Activated T-cell treated with anti-CD3 and anti-CD28 coated beads, Interleukin-2, amount 50 U/mL, for 4 hours (primary cell): ENCODE results near the gene HYAL3. TPM values are rescaled to one million over a fixed set of nuclear protein-coding genes. Genes with fewer than 3 reads are reported as not detected.

ENCODE experiments used
- ATAC-seq, 2 donors: fragments of 200-7000 bp; cut with Tn5 transposase; one replicate each; pipeline ENCODE4 v1.10.0; 2021
- DNase-seq: peaks from one replicate; pipeline ENCODE4 v3.0.0-alpha.2; 2020
- H3K27me3 Mint-ChIP-seq: one replicate; pipeline ENCODE4 v1.8.0; 2021; ENCODE audit warnings: low read depth, mixed read lengths
- H3K36me3 Mint-ChIP-seq: one replicate; pipeline ENCODE4 v1.8.0; 2022; ENCODE audit warnings: mixed read lengths; ENCODE audit not compliant: insufficient read depth
- H3K4me1 Mint-ChIP-seq: one replicate; pipeline ENCODE4 v1.8.0; 2021; ENCODE audit warnings: low read depth, mixed read lengths
- H3K4me3 Mint-ChIP-seq: one replicate; pipeline ENCODE4 v1.8.0; 2021; ENCODE audit warnings: mild to moderate bottlenecking, moderate library complexity, mixed read lengths
- H3K9me3 Mint-ChIP-seq: one replicate; pipeline ENCODE4 v1.8.0; 2021; ENCODE audit warnings: mixed read lengths
- total RNA-seq, 3 donors: library from RNA; stranded (reverse); gene quantifications; one replicate each; pipeline ENCODE4 v1.2.1, GENCODE V29; 2021

The HYAL3 gene
- total RNA-seq, 3 donors from 2014 or later, result 4.9 to 10.3 (median 7.2) TPM

DNA sequence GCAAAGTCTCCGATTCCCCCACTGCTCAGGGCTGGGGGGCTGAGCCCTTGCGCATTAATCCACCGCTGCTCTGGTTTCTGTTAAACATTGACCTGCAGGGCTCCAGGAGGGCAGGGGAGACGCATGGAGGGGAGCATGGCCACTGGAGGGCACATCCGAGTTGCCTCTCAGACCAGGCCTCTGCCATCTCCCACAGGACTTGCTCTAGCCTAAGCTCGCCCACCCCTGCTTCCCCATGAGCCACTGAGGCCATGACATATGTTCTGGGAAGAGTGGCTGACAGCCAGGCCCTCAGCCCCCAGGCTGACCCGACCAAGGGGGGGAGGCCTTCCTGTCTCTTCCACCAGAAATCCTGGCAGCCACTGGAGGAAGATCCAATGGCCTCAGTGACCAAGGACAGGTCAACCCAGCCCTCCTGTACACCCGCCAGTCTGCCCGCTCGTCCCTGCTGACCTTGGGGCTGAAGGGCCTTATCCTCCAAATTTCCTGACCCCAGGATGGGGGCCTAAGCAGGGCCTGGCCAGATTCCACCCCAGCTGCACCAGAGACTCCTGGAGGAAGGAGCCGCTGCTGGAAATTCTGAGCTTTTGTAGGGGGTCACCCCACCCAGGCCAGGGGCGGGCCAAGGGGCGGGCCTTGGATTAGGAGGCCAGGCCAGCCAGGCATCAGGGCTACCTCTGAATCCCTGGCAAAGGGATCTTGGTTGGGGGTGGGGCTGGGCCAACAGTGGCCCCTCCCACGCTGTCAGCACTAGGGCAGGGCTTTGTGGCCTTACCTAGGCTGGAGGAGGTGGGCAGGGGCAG is 4.0 kb upstream of the HYAL3 start, which contains the start of gene HYAL1:
HYAL1 (minus strand) TSS at position 562 of the 803 bp plus-strand sequence. CDS start 618 bp downstream, outside the sequence.
- no peaks in the 10 kb centered on the region for H3K9me3 Mint-ChIP-seq
- H3K36me3 Mint-ChIP-seq, result no peaks in the 10 kb centered on the region
- H3K27me3 Mint-ChIP-seq, result no peaks in the 10 kb centered on the region
- peaks cover 22% of the 10 kb centered on the region for H3K4me1 Mint-ChIP-seq
- ATAC-seq, result no peak
- H3K4me3 Mint-ChIP-seq, result no peak within 1 kb of the TSS
- DNase-seq, result no peak

GRCh38 chr3:50302095-50303012 is 3.1 kb upstream of the HYAL3 start:
- H3K36me3 Mint-ChIP-seq, result no peaks in the 10 kb centered on the region
- peaks cover 26% of the 10 kb centered on the region for H3K4me1 Mint-ChIP-seq
- H3K4me3 Mint-ChIP-seq, result no peak overlapping the region
- no peaks in the 10 kb centered on the region for H3K27me3 Mint-ChIP-seq
- no peaks in the 10 kb centered on the region for H3K9me3 Mint-ChIP-seq
- ATAC-seq (no peak), DNase-seq (no peak)

GRCh38 chr3:50300681-50301254 is 1.6 kb upstream of the HYAL3 start:
- no peak for ATAC-seq

DNA sequence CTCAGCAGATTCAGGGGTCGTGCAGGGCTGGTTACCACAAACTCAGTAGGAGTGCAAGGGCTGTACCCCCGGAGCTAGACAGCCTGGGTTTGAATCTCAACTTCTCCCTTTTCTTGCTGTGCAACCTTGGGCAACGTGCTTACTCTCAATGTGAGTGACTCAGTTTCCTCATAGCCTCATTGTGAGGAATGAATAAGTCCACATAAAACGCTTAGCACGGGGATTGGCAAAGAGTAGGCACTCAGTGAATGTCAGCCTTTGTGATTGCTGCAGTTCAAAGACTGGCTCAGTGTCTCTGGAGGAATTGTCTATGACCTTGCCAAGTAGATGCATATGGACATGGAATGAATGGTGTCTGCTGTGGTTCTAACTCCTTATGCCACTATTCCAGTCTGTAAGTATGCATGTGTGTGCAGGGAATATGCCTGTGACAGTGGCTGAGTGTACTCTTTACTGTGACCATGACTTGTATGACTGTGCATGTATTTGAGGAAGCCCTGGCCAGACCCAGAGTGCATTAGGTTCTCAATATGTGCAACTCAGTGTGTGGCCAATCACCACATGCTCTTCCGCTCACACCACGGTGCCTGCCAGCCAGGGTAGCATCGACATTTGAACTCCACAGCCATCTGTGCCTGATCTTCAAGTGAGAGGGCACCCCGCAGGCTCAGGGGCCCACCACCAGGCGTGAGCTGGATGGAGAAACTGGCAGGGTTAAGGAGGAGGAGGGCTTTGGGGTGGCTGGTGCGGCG is 900 bp upstream of the HYAL3 start:
- Mint-ChIP-seq H3K27me3 (no peaks in the 10 kb centered on the region), H3K9me3 (no peaks in the 10 kb centered on the region), H3K4me1 (peaks cover 26% of the 10 kb centered on the region), H3K36me3 (no peaks in the 10 kb centered on the region), H3K4me3 (peak overlapping the region; percentile 91)
- ATAC-seq, result no peak
- no peak for DNase-seq

More at GRCh38 chr3:50300681-50301254, 1.6 kb upstream of the HYAL3 start:
- peak overlapping the region; percentile 91 for H3K4me3 Mint-ChIP-seq
- H3K36me3 Mint-ChIP-seq, result no peaks in the 10 kb centered on the region
- no peaks in the 10 kb centered on the region for H3K27me3 Mint-ChIP-seq
- no peaks in the 10 kb centered on the region for H3K9me3 Mint-ChIP-seq
- H3K4me1 Mint-ChIP-seq, result peaks cover 26% of the 10 kb centered on the region
- DNase-seq, result no peak

- no peak for DNase-seq
- Mint-ChIP-seq H3K4me3 (peak overlapping the region; percentile 91), H3K9me3 (no peaks in the 10 kb centered on the region), H3K36me3 (no peaks in the 10 kb centered on the region), H3K4me1 (peaks cover 22% of the 10 kb centered on the region), H3K27me3 (no peaks in the 10 kb centered on the region)
- ATAC-seq, result no peak
Measured at GRCh38 chr3:50299638-50299928, 378 bp upstream of the HYAL3 start.

DNA sequence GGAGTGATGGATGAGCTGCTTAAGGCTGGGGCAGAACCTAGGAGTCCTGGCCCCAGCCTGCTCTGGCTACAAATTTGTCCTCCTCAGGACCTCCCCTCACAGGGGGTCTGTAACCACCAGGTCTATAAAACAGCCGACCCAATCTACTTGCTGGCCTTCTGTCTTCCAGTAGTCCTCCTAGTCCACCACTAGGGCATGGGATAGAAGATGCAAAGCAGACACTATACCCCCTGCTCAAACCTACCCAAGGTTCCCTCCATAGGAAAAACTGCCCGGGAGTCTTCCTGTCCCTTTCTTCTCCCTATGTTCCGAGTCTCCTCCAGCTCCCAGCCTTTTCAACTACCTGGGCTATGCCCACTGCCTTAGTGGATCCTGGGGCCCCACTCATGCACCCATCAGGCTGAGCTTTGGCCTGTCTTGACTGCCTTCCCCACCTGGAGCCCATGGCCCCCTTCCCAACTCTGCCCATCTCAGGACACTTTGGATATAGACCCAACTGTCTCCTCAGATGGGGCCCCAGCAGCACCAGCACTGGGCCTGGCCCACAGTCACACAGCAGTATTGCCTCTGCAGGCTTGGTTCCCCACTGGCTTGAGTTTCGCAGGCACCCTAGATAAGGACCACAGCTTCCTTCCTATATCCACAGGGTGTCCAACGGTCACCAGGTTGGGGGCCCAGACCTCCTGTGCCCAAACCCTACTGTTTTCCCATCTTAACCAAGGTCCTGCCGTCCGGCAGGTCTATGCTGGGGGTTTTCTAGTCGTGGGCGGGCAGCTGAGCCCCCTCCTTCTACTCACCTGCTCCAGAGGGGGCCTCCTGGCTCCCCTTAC is 1.1 kb downstream of the HYAL3 start:
- no peaks in the 10 kb centered on the region for H3K27me3 Mint-ChIP-seq
- ATAC-seq (no peak), DNase-seq (no peak)
- no peaks in the 10 kb centered on the region for H3K36me3 Mint-ChIP-seq
- H3K4me1 Mint-ChIP-seq, result peaks cover 21% of the 10 kb centered on the region
- H3K9me3 Mint-ChIP-seq, result no peaks in the 10 kb centered on the region
- peak overlapping the region; percentile 91 for H3K4me3 Mint-ChIP-seq

- no peaks in the 10 kb centered on the region for H3K27me3 Mint-ChIP-seq
- peak overlapping the region; percentile 91 for H3K4me3 Mint-ChIP-seq
- no peaks in the 10 kb centered on the region for H3K9me3 Mint-ChIP-seq
- H3K4me1 Mint-ChIP-seq, result peaks cover 29% of the 10 kb centered on the region
- no peaks in the 10 kb centered on the region for H3K36me3 Mint-ChIP-seq
- ATAC-seq (no peak), DNase-seq (no peak)
Measured at GRCh38 chr3:50297384-50297775, 1.8 kb downstream of the HYAL3 start.

DNA sequence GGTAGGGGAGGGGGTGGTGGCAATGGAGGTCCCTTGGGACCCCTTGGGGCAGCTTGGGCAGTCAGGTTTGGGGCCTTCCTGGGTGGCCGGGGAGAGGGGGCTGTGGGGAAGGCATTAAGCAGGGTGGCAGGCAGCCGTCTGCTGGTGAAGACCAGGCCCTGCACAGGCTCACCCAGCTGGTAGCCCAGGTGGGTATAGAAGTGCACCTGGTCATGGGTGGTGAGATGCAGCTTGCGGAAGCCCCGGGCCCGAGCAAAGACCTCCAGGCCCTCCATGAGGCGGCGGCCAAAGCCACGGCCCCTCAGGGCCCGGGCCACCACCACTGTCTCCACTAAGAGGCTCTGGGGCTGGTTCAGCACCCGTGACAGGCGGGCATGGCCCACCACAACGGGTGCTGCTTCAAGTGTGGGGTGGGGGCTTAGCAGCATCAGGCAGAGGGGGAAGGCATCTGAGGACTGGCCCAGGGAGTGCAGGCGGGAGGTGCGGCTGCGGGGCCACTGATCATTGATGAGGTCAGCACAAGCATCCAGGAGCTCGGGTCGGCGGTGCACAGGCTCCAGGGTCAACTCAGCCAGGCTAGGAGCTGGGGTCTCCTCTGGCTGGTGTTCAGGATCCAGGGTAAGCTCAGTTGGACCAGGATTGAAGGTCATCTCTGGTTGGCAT is 2.4 kb downstream of the HYAL3 start:
- H3K9me3 Mint-ChIP-seq, result no peaks in the 10 kb centered on the region
- H3K27me3 Mint-ChIP-seq, result no peaks in the 10 kb centered on the region

DNA sequence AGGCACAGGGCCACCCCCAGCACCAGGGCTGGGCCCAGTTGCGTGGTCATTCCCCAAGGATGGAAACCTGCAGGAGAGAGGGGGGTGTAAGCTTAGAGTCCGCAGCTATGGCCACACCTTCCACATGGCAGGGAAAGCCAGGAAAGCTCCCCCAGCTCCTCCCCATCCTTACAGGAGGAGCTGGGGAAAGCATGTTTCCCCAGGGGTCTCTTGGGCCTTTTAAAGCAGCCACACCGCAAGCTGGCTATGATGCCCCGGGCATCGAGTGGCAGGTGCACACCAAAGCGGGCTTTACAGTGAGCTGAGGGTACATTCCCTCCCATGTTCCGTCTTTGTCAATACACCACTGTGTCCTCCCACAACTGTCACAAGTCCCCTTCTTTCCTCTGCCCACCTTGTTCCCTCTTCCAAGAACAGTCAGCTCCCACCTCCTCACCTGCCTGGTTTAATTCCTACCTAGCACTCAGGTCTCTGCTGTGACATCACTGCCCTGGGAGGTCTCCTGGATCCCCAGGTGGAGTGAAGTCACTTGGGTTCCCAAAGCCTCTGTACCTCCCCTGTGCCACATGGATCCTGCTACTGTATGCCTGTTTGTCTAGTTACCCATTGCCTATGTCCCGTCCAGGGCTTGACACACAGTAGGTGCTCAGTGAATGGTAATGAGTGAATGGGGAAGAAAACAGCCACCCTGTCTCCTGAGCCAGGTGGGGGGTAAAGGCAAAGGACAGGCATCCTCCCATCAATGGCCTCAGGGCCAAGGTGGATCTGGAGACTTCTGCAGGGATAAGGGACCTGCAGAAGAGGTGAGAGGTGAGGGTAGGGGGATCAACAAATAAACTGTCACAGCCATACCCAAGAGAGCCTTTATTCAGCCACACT is 3.4 kb downstream of the HYAL3 start:
- Mint-ChIP-seq H3K27me3 (no peaks in the 10 kb centered on the region), H3K36me3 (peaks cover 5% of the 10 kb centered on the region), H3K4me1 (peaks cover 31% of the 10 kb centered on the region), H3K9me3 (no peaks in the 10 kb centered on the region), H3K4me3 (no peak overlapping the region)
- no peak for DNase-seq
- ATAC-seq, result no peak

More for the DNA sequence above, 2.4 kb downstream of the HYAL3 start:
- Mint-ChIP-seq H3K4me3 (peak overlapping the region; percentile 39), H3K4me1 (peaks cover 29% of the 10 kb centered on the region), H3K36me3 (no peaks in the 10 kb centered on the region)
- DNase-seq (no peak), ATAC-seq (no peak)

- H3K27me3 Mint-ChIP-seq, result no peaks in the 10 kb centered on the region
- H3K4me3 Mint-ChIP-seq, result no peak overlapping the region
- ATAC-seq (no peak), DNase-seq (no peak)
- H3K36me3 Mint-ChIP-seq, result peaks cover 11% of the 10 kb centered on the region
- no peaks in the 10 kb centered on the region for H3K9me3 Mint-ChIP-seq
- H3K4me1 Mint-ChIP-seq, result peaks cover 26% of the 10 kb centered on the region
Measured at GRCh38 chr3:50294492-50295403, 4.5 kb downstream of the HYAL3 start.

DNA sequence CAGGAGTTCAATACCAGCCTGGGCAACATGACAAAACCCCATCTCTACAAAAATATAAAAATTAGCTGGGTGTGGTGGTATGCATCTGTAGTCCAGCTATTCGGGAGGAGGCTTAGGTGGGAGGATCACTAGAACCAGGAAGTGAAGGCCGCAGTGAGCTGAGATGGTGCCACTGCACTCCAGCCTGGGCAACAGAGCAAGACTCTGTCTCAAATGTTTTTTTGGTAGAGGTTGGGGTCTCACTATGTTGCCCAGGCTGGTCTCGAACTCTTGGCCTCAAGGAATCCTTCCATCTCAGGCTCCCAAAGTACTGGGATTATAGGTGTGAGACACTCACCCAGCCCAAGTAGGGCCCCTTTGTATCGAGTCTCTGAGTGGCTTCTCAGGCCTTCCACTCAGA is 5.1 kb downstream of the HYAL3 start:
- no peak for DNase-seq
- H3K4me1 Mint-ChIP-seq, result peaks cover 24% of the 10 kb centered on the region
- no peak for ATAC-seq
- H3K36me3 Mint-ChIP-seq, result peaks cover 11% of the 10 kb centered on the region
- H3K4me3 Mint-ChIP-seq, result no peak overlapping the region
- no peaks in the 10 kb centered on the region for H3K27me3 Mint-ChIP-seq
- no peaks in the 10 kb centered on the region for H3K9me3 Mint-ChIP-seq
